HG03442 (cell line): Measurements from ENCODE around the gene ROMO1.
"Not testable (repeated sequence)": the region's sequence is repeated elsewhere in the genome, so short reads cannot be mapped to it uniquely, and the experiment has no call there.

Source experiments
- ATAC-seq: cut with Tn5 transposase; IDR thresholded peaks from one replicate; pipeline ENCODE4 v1.9.1; 2021; ENCODE audit warnings: mild to moderate bottlenecking, moderate library complexity; ENCODE audit not compliant: unreplicated experiment

ROMO1 gene

DNA sequence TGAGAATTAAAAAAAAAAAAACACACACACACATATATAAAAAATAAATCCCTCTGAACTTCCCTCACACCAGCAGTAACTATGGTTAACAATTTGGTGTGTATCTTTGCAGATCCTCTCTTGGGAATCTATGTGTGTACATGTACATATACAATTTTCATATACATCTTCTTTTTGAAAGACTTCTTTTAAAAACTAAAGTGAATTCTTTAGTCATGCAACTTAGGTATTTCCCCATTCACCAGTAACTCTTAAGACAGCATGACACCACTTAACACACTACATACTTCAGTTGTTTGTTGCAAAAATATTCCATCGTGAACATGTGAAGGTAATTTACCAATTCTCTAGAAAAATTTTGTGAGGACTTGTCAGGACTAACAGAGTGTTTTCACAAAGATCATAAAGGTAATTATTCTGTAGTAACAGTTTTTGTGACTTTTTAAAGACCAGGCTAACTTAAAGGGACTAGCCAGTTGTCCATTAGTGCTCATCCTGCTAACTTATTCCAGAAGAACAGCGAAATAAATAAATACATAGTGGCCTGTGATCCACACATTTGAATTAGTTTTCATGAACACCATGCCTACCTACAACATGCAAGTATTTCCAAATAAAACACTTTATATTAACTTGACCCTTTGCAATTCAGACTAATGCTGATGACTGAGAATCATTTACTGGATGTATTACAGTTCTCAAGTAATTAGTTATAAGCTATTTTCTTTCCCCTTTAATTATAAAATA lies 30.8 kb downstream of the ROMO1 start:
- ATAC-seq, result no peak

DNA sequence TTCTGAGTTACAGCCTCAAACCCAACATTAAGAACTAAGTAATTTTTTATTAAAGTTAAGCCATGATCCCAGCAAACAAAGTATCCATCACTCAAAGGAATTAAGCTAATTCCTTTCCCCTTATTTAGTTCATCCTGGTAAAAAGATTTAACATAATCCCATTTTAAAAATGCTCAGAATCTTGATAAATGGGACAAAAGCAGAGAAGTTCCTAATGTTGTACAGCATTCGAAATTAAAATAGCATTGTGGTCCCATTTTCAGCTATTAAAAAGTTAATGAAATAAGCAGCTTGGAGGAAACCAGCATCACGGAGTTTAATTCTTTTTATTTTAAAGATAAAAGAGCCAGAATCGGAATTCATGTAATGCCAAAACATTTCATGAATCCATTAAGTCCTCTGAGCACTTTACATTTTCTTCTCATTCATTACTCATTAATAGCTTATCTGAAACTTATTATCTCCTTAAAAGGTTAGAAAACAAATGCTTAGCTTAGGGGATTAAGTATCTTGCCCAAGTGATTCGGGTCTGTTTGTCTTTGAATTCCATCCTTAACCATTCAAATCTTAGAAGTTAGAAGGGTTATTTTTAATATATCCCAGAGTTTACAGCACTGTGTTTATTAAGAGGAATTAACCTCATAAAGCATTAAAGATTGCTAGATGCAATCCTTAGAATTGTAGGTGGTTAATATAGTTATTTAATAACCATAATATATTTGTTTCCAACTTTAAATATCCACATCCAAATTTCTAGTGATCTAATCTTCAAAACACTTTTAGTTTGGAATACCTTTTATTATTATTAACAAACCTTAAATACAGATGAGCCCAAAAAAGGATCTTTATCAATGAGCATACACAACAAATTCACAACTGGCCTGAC lies 31.6 kb downstream of the ROMO1 start:
- no peak for ATAC-seq

DNA sequence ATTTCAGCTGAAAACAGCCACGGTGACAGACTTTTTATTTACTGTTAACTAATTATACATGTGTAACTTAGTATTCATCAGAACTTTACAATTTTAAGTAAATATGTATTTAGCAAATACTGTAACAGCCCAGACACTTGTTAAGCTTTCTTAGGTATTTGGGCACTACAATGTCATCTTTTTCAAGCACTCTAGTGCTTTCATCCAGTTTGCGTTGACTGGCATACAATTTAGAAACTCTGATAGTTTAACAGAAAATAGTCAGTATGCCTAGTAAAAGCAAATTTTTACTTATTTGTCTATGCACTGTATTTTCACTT lies 32.2 kb downstream of the ROMO1 start:
- ATAC-seq, result no peak

DNA sequence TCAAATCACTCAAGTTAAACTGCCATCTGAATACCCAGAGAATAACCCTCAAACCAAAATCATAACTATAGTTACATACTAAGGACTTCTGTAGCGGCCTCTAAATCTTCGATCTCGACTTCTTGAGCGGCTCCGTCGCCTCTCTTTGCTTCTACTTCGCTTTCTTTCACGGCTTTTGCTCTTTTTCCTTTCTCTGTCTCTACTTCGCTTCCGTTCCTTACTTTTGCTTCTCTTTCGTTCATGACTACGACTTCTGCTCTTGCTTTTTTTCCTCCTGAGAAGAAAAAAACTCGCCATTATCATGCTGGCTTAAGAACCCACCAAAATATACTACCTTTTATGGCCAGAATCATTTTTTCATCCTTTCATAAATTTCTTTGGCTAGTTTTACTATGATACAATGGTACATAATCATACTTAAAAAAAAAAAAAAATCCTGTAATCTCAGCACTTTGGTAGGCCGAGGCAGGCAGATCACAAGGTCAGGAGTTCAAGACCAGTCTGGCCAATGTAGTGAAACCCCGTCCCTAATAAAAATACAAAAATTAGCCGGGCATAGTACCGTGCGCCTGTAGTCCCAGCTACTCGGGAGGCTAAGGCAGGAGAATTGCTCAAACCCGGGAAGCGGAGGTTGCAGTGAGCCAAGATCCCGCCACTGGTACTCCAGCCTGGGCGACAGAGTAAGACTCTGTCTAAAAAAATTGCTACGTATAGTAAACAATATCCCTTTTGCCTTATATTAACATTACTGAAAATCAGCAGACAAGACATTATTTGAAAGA lies 32.8 kb downstream of the ROMO1 start:
- ATAC-seq, result no peak

DNA sequence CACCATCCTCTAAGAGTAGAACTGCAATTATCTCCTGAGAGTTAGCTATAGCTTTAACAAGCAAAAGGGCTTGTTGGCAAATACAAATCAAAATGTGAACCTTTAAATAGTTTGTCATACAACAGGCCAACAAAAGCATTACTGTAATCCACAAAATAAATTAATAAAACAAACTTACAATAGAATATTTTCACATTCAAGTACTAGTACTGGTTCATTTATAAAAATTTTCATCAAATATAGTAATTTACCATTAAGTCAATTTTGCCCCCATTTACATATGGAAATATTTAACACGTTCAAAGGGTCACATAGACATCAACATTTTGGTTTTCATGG lies 33.4 kb downstream of the ROMO1 start:
- ATAC-seq, result no peak

DNA sequence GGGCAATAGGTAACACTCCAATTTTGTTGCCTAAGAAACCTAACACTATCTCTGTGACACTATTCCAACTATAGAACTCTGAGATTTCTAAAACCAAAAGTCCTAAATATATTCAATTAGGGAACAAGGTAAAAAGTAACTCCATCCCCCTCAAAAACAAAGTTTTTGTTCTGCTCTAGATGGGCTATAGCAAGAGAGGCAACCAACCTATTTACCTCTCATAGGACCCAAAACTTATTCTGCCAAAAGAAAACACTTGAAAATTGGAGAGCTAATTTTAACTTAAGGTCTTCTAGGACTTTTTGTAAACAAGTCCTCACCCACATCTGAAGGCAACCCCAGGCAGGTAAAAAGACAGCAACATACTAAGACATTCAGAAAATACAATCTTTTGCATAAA lies 35.2 kb downstream of the ROMO1 start:
- no peak for ATAC-seq

DNA sequence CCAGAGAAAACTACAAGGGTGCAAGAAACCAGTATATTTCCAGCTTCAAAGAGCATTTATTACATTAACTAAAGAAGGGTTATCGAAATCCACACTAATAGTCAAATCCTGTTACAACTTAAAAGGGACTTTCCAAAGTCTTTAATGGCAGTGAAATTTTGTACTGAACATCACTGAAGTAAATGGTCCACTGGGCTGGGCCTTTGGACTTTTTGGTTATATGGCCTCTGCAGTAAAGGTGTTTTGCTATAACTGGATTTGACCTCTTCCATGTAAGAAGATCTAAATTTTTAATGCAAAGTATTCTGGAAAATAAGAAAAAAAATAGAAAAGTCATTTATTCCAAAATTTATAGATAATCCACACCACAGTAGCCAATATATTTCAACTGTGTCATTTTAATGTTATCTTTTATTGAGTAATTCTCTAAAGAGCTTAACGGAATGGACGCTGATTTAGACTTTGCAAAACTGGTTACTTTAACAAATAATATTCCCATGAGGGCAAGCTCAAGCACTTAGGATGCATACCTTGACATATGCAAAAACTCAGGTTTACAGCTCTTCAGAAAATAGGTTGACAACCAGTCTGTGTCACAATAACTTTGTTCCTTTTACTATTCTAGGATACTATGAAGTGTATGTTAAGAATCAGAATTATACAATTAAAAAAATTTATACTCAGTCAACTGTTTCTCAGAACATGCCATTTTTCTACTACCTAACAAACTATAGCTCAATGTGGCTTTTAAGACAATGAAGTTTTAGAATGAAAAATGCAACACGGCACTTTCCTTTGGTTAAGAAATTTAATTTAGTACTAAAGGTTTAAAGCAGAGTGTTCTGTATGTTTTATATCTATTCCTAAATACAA lies 35.8 kb downstream of the ROMO1 start:
- no peak for ATAC-seq

DNA sequence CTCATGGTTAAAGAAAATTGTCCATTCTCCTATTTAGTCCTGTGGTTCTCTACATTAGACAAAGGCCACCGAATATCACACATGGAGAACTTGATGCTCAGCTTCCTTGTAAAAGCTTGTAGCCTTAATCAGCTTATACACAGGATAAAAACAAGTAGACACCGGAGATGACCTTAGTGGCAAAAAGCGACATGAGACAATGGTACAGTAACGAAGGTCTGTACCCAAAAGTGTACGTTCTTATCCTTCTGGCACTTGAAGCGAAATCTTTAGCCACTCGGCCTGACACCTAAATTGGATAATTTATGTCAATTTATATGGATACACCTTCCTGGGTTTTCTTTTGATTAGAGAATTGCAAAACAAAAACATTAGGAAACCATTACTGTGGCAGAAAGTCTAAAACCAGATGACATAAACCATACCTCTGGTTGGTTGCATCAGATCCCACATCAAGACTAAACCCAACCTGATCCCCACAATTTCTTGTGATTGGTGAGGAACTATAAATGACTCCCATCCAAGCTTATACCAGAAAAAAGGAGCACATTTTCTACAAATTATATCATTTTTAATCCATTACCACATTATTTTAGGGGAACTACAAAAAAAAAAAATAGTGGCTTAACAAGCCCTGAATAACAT lies 36.7 kb downstream of the ROMO1 start:
- ATAC-seq, result no peak

DNA sequence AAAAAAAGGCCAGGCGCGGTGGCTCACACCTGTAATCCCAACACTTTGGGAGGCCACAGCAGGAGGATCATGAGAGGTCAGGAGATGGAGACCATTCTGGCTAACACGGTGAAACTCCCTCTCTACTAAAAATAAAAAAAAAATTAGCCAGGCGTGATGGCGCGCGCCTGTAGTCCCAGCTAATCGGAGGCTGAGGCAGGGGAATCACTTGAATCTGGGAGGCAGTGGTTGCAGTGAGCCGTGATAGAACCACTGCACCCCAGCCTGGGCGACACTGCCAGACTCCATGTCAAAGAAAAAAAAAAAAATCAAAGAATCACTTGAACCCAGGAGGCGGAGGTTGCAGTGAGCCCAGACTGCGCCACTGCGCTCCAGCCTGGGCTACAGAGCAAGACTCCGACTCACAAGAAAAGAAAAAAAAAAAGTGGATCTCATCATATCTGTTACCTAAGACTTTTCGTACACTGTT lies 38.7 kb downstream of the ROMO1 start:
- ATAC-seq, result no peak

DNA sequence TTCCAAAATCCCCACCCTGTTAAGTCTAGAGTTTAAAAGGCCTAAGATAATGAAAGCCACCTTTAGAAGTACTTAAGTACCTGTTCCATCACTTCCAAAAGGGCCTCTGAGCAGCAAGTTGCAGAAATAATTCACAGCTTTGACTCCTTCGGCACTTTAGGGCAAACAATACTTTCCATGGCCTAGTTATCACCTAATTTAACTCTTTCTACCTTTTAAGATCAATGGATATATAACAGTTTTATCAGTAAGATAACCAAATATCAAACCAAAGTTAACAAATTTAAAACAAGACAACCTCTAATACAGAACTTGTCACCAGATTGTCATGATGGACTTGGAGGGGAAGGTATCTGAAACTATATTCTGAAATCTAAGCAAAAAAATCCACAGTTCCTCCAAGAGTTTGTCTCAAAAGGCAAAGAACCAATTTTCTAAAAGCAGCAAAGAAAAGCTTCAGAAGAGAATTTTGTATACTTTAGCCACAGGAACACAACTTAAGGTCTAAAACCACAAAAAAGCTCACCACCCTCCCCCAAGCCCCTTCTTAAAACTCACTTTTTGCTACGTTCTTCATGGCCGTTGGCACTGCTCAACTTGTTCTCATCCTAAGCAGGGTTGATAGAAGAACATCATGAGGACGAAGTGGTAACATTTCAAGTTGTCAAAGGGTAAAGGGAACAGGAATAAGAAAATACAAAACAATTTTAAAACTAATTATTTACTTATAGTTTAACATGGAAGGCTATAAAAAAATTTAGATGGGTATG lies 39.4 kb downstream of the ROMO1 start:
- no peak for ATAC-seq

DNA sequence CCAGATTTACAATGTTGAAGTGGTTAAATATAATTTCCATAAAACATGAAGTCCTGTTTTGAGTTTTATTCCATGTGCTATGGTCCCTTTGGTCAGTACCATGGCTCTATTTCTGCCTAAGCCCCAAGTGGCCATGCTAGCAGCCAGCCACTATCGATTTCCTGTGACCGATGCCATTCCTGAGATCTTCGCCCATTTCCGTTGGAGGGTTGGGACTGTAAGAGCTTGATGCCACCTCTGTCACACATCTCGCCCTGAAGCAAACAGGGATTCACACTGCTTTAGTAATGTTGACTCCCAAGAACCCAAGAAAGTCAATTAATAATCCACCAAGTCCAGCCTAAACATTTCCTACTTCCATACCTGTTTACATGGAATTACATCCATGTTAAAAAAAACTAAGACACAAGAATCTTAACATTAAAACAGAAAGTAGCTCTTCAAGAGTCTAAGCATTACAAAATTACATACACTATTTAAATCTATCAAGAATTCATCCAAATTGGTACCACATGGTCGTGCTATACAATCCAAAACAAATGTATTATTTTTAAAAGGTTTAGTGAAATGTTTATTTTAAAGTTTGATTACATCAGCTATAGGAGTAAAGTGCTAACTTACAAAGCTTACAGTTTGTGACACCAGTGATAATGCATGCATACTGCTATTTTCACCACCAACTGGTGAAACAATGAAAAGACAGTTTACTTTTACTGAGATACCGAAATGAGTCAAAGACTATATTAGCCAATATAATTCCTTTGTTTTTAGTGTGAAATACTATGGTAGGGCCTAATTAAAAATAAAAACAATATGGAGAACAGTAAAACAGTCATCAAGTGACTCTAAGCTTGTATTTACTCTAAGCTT lies 40.3 kb downstream of the ROMO1 start:
- no peak for ATAC-seq

DNA sequence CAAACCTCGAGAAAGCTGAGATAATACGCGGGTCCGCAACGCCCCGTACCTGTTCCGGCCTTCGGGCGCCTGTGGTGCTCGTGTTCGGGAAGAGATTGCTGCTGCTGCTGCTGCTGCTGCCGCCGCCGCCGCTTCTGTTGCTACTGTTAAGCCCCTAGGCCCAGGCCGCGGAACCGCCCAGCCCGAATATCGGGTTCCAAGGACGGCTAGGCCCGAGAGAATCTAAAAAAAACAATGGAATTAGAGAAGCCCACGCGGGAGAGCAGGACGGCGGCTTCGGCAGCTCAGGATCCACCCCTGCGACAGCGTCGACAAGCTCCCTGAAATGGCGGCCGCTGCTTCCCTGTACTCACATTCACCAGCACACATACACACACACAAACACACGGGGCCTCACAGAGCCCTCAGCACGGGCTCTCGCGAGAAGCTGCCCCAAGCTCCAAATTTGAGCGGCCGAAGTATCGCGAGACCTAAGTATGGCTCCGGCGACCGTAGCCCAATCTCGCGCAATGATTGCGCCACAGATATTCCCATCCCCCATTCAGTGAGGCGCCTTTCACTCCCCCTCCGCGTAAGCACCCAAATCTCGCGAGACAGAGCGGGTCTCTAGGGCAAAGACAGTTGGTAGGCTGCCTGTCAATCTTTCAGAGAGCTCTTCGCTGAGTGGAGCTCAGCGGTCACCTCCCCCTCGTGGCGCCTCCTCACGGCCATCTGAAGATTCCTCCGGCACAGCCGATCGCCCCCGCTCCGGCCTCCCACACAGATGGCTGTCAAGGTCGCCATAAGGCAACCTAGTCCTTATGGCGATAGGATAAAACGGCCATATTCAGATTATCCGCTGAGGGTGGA lies 42.9 kb downstream of the ROMO1 start, which contains the start of gene RBM39:
TSS of gene RBM39 (minus strand) at position 369 of the 849 bp plus-strand sequence. CDS start 1,386 bp downstream, outside the sequence.
- peak; percentile 84 for ATAC-seq

DNA sequence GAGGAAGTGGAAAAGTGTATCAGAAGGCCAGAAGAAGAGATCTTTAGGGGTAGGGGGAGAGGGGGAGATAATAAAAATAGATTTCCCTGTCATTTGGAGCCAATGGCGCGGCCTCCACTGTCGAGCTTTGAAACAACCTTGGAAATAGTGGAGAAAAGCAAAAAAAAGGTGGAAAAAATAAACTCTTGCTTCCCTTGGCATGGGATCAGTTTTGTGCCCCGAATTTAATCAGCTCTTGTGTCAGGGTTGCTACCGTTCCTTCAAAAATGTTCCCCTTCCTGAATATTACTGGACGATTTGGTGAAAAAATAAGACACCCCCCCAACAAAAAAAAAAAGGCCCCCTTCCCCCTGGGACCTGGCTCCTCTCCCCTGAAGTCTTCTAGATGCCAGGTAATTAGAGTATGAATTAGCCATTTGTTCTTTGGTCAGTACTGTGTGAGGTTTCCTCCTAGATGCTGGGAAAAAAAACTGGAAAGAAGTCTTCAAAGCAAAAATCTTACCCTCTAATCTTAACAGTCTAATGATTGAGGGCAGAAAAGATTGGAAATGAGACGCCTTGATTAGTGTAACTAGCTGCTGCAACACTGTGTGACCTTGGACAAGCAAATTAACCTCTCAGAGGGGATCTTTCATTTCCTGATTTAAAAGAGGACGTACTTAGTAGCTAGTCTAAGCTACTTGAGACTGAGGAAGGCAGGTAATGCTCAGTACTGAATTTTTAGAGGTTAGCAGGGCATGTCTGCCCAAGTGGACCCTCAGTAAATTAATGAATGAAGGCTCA lies 43.7 kb downstream of the ROMO1 start:
- ATAC-seq, result no peak

DNA sequence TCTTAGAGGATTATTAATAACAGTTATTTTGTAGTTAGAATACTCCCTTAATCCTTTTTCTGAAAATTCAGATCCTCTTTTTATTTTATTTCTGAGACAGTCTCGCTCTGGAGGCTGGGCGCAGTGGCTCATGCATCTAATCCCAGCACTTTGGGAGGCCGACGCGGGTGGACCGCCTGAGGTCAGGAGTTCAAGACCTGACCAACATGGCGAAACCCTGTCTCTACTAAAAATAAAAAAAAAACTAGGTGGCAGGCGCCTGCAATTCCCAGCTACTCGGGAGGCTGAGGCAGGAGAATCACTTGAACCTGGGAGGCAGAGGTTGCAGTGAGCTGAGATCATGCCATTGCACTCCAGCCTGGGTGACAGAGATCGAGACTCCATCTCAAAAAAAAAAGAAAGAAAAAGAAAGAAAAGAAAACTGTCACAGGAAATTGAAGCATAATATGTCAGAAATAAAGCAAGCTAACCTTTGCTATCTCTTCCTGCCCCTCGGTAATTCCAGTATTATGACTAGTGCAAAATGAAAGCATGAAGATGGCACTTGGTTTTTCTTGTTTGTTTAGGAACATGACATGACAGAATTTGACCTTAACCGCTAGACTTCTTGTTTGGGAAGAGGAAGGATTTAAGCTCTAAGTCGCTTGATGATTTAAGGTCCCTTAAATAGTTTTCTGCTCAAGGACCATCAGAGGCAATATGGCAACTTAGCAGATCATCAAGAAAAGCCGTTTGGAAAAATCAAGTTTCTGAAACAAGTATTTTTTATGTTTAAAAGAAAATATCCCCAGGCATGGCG lies 44.7 kb downstream of the ROMO1 start:
- ATAC-seq, result no peak

DNA sequence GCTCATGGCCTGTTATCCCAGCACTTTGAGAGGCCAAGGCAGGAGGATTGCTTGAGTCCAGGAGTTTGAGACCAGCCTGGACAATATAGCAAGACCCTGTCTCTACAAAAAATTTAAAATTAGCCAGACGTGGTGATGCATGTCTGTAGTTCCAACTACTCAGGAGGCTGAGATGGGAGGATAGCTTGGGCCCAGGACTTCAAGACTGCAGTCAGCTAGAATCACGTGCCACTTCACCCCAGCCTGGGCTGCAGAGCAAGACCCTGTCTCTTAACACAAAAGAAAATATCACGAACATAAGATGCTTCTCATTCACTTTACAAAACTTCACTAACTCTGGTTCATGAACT lies 45.3 kb downstream of the ROMO1 start:
- not testable (repeated sequence) for ATAC-seq
